Inferior parietal cortex (tissue), 1 donor: ENCODE measurements around the gene NR0B1.

Source experiments
- DNase-seq: peaks from one replicate; pipeline ENCODE4 v3.0.0-alpha.2; 2016; ENCODE audit errors: extremely low spot score

NR0B1 gene

DNA sequence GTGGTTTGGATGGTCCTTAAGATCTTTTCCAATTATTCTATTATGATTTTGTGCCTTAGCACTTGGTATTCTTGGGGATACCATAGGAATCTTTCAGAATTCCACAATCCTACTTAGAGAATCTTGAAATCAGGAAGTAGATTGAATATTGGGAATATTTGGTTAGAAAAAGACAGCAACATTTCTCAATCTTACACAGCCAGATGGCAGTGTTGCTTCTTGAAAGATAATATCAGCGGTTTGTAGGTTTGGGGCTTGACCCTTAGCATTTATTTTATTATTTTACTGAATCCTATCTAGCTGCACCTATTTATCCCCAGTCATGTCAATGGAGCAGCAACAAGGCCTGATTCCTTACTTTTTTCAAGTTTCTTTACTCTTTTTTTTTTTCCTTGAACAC is 33.7 kb downstream of the NR0B1 start:
- DNase-seq: peak; percentile 11

GRCh38 chrX:30270639-30271038 is 38.6 kb downstream of the NR0B1 start:
- no peak for DNase-seq

GRCh38 chrX:30262763-30263162 is 46.4 kb downstream of the NR0B1 start:
- DNase-seq: no peak

DNA sequence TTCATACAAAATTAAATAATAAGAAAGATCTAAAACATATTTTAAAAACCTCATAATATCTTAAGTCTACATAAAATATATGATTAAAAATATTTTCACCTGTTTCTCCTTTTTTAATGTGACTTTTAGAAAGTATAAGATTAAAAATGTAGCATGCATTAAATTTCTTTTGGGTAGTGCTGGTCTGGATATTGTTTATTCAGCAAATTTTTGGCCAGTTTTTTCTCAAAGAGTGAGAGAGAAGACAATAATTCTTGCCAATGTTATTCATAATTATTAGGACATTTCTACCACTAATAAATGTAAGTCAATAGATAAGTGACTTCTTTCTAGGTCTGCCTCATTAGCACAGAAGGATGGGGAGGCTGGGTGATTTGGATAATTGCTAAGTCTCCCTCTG is 48.2 kb downstream of the NR0B1 start:
- DNase-seq: no peak

DNA sequence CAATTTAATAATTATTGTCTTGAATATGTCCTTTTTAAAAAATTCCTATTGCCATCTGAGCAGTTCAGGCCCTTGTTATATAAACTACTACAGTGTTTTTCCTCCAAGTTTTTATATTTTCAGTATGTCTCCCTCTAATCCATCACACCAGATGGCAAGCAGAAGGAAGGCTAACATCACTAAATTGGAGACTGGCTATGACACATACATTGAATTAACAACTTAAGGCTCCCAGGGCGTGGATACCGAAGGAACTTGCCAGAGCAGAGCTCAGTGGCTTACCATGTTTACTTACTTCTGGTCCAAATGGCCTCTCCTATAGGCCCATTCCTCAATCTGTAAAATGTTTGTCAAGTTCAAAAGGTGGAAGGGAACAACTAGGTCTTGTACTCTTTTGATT is 49.3 kb downstream of the NR0B1 start:
- no peak for DNase-seq
